ENCODE results near the gene HPX.

Gene HPX

GRCh38 chr11:6458352-6459098 is 17.7 kb upstream of the HPX start:
- DNase-seq, result no peak

GRCh38 chr11:6457581-6458320 is 17.0 kb upstream of the HPX start:
- no peak for DNase-seq

GRCh38 chr11:6456361-6457073 is 15.7 kb upstream of the HPX start:
- DNase-seq, result no peak

GRCh38 chr11:6455070-6455469 is 14.3 kb upstream of the HPX start:
- no peak for DNase-seq

GRCh38 chr11:6453152-6453551 is 12.4 kb upstream of the HPX start:
- no peak for DNase-seq

- DNase-seq, result no peak
Measured at GRCh38 chr11:6452219-6452618, 11.4 kb upstream of the HPX start.

- DNase-seq, result no peak
Measured at GRCh38 chr11:6448574-6448973, 7.8 kb upstream of the HPX start.

GRCh38 chr11:6443269-6444003 is 2.6 kb upstream of the HPX start:
- peak; percentile 44 for DNase-seq

GRCh38 chr11:6442441-6442840 is 1.7 kb upstream of the HPX start:
- no peak for DNase-seq

- peak; percentile 16 for DNase-seq
Measured at GRCh38 chr11:6438979-6439571, 1.7 kb downstream of the HPX start.

- DNase-seq, result no peak
Measured at GRCh38 chr11:6437993-6438392, 2.8 kb downstream of the HPX start.

GRCh38 chr11:6437423-6437822 is 3.4 kb downstream of the HPX start:
- no peak for DNase-seq

- peak; percentile 1 for DNase-seq
Measured at GRCh38 chr11:6433998-6434660, 6.7 kb downstream of the HPX start.

GRCh38 chr11:6431861-6432260 is 8.9 kb downstream of the HPX start:
- DNase-seq, result no peak

- no peak for DNase-seq
Measured at GRCh38 chr11:6427516-6427915, 13.3 kb downstream of the HPX start.

- DNase-seq, result no peak
Measured at GRCh38 chr11:6420677-6421076, 20.1 kb downstream of the HPX start.

- peak; percentile 6 for DNase-seq
Measured at GRCh38 chr11:6419009-6419631, 21.7 kb downstream of the HPX start, which contains the start of gene APBB1. Gene APBB1, minus strand, starts transcription at chr11:6419094. Its CDS starts 7,747 bp downstream, at chr11:6411347.

- no peak for DNase-seq
Measured at GRCh38 chr11:6418557-6419008, 22.2 kb downstream of the HPX start.

- DNase-seq, result no peak
Measured at GRCh38 chr11:6417907-6418556, 22.8 kb downstream of the HPX start.

- no peak for DNase-seq
Measured at GRCh38 chr11:6415797-6416196, 25.0 kb downstream of the HPX start.

- DNase-seq, result no peak
Measured at GRCh38 chr11:6414874-6415328, 25.9 kb downstream of the HPX start.

Measured in NCI-H1694 treated with DMSO at 0.1 percent for 48 hours (cell line).